Measurements from ENCODE around the gene THRB.

THRB gene

GRCh38 chr3:24129549-24129948, 365.1 kb downstream of the THRB start:
- TF ChIP-seq CTCF (IDR thresholded peaks at IDR 0.05; ENCODE audit: low read depth, low read length, missing control alignments): no peak
- DNase-seq (ENCODE audit: extremely low read depth, low read depth): no peak

DNA sequence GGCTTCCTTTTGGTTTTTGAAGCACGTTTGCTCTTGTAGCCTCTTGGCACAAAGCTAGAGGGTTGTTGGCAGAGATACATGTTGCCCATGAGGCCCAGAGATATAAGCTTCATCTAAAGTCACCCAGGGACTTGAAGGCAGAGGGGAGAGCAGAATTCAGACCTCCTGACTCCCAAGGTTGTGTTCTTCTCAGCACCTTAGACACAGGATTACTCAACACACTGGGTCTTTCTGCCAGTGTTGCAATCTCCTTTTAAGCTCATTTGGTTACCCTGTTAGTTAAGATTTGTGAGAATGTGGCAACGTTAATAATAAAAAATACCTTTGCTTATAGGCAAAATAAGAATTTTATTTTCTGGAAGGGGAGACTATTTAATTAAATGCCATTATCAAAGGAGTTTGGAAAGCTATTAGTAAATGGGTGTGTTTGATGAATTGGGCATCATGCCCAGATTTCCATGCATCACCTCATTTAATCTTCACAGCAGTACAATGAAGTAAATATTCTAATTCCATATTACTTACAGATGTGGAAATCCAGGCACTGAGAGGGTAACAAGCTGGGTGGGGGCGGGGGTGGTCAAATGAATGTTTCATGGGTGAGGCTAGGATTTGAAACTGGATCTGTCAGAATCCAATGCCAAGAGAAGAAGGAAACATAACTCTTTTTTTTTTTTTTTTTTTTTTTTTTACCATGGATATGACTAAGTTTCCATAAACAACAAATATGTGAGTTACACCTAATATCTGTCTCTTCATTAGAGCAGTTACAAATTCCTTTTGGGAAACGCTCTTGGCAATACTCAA, 366.2 kb downstream of the THRB start:
- no peak for TF ChIP-seq CTCF (IDR thresholded peaks at IDR 0.05; ENCODE audit: low read depth, low read length, missing control alignments)
- no peak overlapping the region for H3K4me3 ChIP-seq (replicated peaks; ENCODE audit: low read depth, low read length)
- peak; percentile 81 for DNase-seq (ENCODE audit: extremely low read depth, low read depth)

More at GRCh38 chr3:24129549-24129948, 365.1 kb downstream of the THRB start:
- no peak overlapping the region for H3K4me3 ChIP-seq (replicated peaks; ENCODE audit: low read depth, low read length)

GRCh38 chr3:24123596-24123995, 371.1 kb downstream of the THRB start:
- peak; percentile 20 for DNase-seq (ENCODE audit: extremely low read depth, low read depth)
- no peak overlapping the region for H3K4me3 ChIP-seq (replicated peaks; ENCODE audit: low read depth, low read length)
- TF ChIP-seq CTCF (IDR thresholded peaks at IDR 0.05; ENCODE audit: low read depth, low read length, missing control alignments): no peak

- no peak for TF ChIP-seq CTCF (IDR thresholded peaks at IDR 0.05; ENCODE audit: low read depth, low read length, missing control alignments)
- no peak for DNase-seq (ENCODE audit: extremely low read depth, low read depth)
- no peak overlapping the region for H3K4me3 ChIP-seq (replicated peaks; ENCODE audit: low read depth, low read length)
Observed at GRCh38 chr3:24120434-24120833, 374.2 kb downstream of the THRB start.

- DNase-seq (ENCODE audit: extremely low read depth, low read depth): peak; percentile 26
- no peak for TF ChIP-seq CTCF (IDR thresholded peaks at IDR 0.05; ENCODE audit: low read depth, low read length, missing control alignments)
- H3K4me3 ChIP-seq (replicated peaks; ENCODE audit: low read depth, low read length): no peak overlapping the region
Observed at GRCh38 chr3:24119321-24119751, 375.3 kb downstream of the THRB start.

DNA sequence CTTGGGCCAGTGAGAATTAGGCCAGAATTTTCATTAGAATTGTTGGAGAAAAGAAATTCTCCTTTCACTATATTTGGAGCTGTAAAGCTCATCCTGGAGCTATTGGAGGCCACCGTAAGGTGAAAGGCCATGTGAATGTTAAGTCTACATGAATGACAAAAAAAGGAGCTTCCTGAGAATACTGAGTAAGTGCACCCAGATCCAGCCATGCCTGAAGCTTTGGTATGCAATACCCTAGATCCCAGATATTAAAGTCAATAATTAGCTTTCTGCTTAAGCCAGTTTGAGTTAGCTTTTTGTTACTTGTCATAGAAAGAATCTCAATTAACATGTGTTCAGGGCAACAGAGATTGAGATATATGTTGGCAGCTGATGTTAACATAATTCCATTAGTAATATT, 377.1 kb downstream of the THRB start:
- H3K4me3 ChIP-seq (replicated peaks; ENCODE audit: low read depth, low read length): no peak overlapping the region
- no peak for DNase-seq (ENCODE audit: extremely low read depth, low read depth)
- TF ChIP-seq CTCF (IDR thresholded peaks at IDR 0.05; ENCODE audit: low read depth, low read length, missing control alignments): no peak
